ENCODE results near the gene TOR1AIP1.
A peak's percentile ranks its signal among the peaks of the same experiment; 100 is the strongest.

Gene TOR1AIP1

DNA sequence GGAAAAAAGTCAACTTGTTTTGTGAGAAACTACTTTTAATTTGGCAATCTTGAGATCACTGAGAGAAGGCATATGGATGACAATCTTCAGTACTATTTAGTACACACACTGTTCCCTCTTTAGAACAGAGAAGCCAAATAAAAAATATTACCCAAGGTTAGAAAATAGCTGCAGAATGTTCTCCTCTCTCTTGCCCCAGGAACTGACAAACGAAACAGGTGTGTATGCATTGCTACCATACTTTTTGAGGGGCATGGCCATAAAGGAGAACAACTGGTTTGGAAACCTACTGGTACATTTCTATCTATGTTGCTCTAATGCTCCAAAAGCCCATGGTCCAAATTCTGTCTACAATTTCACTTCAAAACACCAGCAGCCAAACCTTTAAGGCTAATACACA lies 10.1 kb upstream of the TOR1AIP1 start:
- DNase-seq (ENCODE audit: low read depth in 2 of 2): no peak
- TF ChIP-seq, protein P1, sequence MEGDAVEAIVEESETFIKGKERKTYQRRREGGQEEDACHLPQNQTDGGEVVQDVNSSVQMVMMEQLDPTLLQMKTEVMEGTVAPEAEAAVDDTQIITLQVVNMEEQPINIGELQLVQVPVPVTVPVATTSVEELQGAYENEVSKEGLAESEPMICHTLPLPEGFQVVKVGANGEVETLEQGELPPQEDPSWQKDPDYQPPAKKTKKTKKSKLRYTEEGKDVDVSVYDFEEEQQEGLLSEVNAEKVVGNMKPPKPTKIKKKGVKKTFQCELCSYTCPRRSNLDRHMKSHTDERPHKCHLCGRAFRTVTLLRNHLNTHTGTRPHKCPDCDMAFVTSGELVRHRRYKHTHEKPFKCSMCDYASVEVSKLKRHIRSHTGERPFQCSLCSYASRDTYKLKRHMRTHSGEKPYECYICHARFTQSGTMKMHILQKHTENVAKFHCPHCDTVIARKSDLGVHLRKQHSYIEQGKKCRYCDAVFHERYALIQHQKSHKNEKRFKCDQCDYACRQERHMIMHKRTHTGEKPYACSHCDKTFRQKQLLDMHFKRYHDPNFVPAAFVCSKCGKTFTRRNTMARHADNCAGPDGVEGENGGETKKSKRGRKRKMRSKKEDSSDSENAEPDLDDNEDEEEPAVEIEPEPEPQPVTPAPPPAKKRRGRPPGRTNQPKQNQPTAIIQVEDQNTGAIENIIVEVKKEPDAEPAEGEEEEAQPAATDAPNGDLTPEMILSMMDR (IDR thresholded peaks at IDR 0.05; ENCODE audit: low read depth, low read length): no peak
- H3K4me3 ChIP-seq (replicated peaks in 1 of 2; ENCODE audit: low read depth in 2 of 2, low read length in 2 of 2): no peak overlapping the region

DNA sequence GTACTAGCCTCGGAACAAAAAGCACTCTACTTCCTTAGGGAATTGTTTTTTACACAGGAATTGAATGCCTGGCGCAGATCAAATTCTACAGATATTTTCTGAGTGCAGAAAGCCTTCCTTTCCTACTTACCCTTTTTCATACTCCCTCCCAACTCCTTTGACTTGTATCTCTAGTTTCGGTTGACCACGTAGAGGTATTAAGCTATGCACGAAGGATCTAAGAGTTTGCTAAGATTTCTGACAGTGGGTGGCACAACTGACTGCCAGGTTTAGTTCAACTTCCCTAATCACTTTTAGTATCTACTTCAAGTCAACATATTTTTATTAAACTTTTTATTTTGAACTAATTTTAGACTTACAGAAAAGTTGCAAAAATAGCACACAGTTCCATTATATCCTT lies 9.5 kb upstream of the TOR1AIP1 start:
- TF ChIP-seq, protein P1 (IDR thresholded peaks at IDR 0.05; ENCODE audit: low read depth, low read length): no peak
- no peak for DNase-seq (ENCODE audit: low read depth in 2 of 2)
- no peak overlapping the region for H3K4me3 ChIP-seq (replicated peaks in 1 of 2; ENCODE audit: low read depth in 2 of 2, low read length in 2 of 2)

DNA sequence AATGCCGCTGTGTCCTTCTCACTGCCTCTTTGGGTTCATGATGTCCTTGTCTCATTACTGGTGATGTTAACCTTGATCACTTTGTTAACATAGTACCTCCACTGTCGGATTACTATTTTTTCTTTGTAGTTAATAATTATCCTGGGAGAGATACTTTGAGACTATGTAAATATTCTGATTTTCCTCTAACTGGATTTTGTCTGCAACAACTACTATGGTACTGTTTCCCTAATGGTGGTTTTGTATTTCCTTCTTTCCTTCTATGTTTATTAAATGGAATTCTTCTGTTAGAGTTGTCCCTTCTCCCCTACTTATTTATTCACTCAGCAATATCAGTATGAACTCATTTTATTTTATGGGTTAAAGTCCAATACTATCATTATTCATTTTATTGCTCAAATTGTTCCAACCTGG lies 8.6 kb upstream of the TOR1AIP1 start:
- no peak for DNase-seq (ENCODE audit: low read depth in 2 of 2)

DNA sequence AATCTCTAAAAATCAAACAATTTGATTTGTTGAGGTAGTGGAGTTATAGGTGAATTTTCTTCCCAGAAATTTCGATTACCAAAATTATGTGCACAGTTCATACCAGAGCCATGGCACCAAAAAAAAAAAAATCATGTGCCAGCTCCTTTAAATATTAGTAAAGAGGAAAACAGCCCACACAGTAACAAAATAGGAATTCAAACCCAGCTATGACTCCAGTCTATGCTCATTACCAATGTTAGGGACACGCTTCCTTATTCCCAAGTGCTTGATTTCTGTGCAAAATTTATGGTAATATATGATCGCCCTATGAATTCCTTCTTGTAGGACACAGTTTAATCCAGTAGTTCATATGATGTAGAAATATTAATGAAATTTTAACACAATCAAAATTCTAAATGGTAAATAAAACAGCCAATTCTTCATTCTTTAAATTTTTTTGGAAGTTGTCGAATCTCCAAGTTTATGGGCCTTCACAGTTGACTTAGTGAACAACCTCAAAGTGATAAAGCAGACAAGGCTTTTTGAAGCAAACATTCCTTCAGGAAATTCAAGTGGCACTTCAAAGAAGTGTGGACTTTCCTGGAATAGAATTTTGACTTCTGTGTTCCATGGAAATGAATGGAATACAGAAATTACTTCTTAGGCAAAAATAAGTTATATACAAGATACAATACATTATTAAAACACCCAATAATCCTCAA lies 6.3 kb upstream of the TOR1AIP1 start:
- TF ChIP-seq, protein P1 (IDR thresholded peaks at IDR 0.05; ENCODE audit: low read depth, low read length): no peak
- peak overlapping the region; percentile 67 to 74 for H3K4me3 ChIP-seq (replicated peaks in 1 of 2; ENCODE audit: low read depth in 2 of 2, low read length in 2 of 2)
- no peak for DNase-seq (ENCODE audit: low read depth in 2 of 2)

More for the DNA sequence above, 8.6 kb upstream of the TOR1AIP1 start:
- TF ChIP-seq, protein P1 (IDR thresholded peaks at IDR 0.05; ENCODE audit: low read depth, low read length): no peak
- no peak overlapping the region for H3K4me3 ChIP-seq (replicated peaks in 1 of 2; ENCODE audit: low read depth in 2 of 2, low read length in 2 of 2)

DNA sequence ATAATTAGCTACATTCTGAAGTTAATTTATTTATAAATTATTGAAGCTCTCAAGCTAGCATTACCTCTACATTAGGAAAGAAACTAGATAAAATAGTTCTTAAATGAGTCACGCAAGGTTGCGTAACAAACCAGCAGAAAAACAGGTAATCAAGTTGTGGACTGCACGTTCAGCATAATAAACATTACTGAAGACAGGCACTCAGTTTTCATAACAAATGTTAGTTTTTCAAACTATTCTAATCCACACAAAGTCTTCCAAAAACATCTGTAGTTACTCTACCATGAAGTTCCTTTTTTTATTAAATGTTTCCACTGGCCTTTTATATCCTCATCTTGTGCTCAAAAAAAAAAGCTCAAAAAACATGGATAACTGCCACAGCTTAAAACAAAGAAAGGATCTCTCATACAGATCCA lies 5.8 kb upstream of the TOR1AIP1 start:
- peak; percentile 44 to 64 for DNase-seq (ENCODE audit: low read depth in 2 of 2)
- H3K4me3 ChIP-seq (replicated peaks in 1 of 2; ENCODE audit: low read depth in 2 of 2, low read length in 2 of 2): peak overlapping the region; percentile 67 to 74
- TF ChIP-seq, protein P1 (IDR thresholded peaks at IDR 0.05; ENCODE audit: low read depth, low read length): no peak

DNA sequence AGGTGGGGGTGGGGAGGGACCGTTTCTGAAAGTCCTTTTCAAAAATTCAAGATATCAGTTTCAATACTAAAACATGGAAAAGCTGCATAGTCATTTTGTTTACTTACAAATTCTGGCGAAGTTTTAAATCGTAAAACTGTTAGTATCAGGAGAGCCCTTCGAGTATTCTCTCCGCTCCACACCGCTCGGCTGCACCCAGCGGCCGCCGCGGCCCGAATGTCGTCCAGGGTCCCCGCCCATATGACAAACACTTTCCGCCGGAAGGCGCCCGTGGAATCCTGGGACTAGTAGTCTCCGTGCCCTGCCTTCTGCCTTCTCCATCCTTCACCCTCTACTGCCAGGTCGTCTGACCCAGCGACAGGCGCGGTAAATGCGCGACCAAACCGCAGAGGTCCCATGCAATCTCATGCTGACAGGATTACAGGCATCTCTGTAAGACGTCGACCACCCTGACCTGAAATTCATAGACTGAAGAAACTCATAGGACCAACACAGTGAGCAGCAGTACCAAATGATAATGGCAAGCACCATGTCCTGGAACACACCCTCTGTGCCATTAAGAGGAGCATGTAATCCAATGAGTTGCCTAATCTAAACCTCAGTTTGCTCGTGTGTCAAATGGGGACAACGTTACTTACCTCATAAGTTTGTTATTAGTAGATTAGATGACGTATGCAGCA lies 4.4 kb upstream of the TOR1AIP1 start, which contains the start of gene TOR1AIP2:
Gene TOR1AIP2 (minus strand): TSS at position 218 of the 680 bp plus-strand sequence. CDS start 25,138 bp downstream, outside the sequence.
- H3K4me3 ChIP-seq (replicated peaks in 1 of 2; ENCODE audit: low read depth in 2 of 2, low read length in 2 of 2): peak within 1 kb of the TSS; percentile 67 to 74
- TF ChIP-seq, protein P1 (IDR thresholded peaks at IDR 0.05; ENCODE audit: low read depth, low read length): no peak
- DNase-seq (ENCODE audit: low read depth in 2 of 2): peak; percentile 81 to 82

All from cardiac fibroblast (primary cell).